ENCODE measurements around the gene TMEM35A. TPM values are rescaled to one million over a fixed set of nuclear protein-coding genes. Genes with fewer than 3 reads are reported as not detected.

TMEM35A gene
- total RNA-seq, 1 experiment from 2014 or later: 4.3 TPM

DNA sequence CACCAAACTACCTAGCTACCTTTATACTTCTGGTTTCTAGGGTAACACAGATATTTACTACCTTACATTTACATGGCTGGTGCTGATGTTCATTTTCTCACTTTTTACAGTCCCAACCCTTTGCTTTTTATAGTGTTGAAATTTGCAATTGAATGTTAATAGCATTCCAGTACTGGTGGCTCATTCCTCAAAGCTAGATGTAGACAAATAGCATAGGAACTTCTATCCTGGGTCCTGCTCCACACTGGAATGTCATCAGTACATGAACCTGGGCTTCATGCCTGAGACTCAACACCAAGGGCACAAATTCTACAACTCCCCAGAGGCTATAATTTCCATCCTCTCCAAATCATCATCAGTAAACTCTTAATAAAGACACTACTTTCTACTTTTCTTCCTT lies 16.5 kb upstream of the TMEM35A start:
- H4K8ac ChIP-seq (replicated peaks; ENCODE audit: insufficient read length, low read depth, low read length): no peak overlapping the region
- H3K23me2 ChIP-seq (ENCODE audit: insufficient read length, low read depth, low read length, poor library complexity, severe bottlenecking): no peaks in the 10 kb centered on the region
- no peak overlapping the region for H4K5ac ChIP-seq (ENCODE audit: insufficient read length, low read depth, low read length)
- TF ChIP-seq, protein P1, sequence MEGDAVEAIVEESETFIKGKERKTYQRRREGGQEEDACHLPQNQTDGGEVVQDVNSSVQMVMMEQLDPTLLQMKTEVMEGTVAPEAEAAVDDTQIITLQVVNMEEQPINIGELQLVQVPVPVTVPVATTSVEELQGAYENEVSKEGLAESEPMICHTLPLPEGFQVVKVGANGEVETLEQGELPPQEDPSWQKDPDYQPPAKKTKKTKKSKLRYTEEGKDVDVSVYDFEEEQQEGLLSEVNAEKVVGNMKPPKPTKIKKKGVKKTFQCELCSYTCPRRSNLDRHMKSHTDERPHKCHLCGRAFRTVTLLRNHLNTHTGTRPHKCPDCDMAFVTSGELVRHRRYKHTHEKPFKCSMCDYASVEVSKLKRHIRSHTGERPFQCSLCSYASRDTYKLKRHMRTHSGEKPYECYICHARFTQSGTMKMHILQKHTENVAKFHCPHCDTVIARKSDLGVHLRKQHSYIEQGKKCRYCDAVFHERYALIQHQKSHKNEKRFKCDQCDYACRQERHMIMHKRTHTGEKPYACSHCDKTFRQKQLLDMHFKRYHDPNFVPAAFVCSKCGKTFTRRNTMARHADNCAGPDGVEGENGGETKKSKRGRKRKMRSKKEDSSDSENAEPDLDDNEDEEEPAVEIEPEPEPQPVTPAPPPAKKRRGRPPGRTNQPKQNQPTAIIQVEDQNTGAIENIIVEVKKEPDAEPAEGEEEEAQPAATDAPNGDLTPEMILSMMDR (conservative IDR thresholded peaks at IDR 0.05): no peak
- H3T11ph ChIP-seq (ENCODE audit: low read length): no peak overlapping the region
- H4K91ac ChIP-seq (ENCODE audit: insufficient read length, low read depth, low read length): no peak overlapping the region
- no peaks in the 10 kb centered on the region for H3K79me2 ChIP-seq (ENCODE audit: insufficient read depth, low read length)
- Mint-ChIP-seq H3K4me3 (no peak overlapping the region), H3K4me1 (peaks cover 5 to 7% of the 10 kb centered on the region in 2 experiments; a peak in 2 of 4 replicates), H3K36me3 (ENCODE audit: insufficient read depth in 1 of 3, low read depth in 3 of 3) (peaks cover 0 to 5% (median 2%) of the 10 kb centered on the region in 3 experiments; a peak in 3 of 7 replicates), H3K9me3 (peaks cover 62 to 68% of the 10 kb centered on the region in 2 experiments), H3K27me3 (ENCODE audit: low read depth) (peaks cover 2% of the 10 kb centered on the region; the same call in 1 of the 2 replicates), H3K27ac (no peak overlapping the region)
- no peak overlapping the region for H3K23ac ChIP-seq (ENCODE audit: insufficient read length, low read depth, low read length)
- no peak overlapping the region for H2BK120ac ChIP-seq (ENCODE audit: low read depth, low read length, poor library complexity, severe bottlenecking)
- H4K20me1 ChIP-seq (ENCODE audit: control insufficient read depth, insufficient read depth, insufficient read length): no peaks in the 10 kb centered on the region
- H2AK5ac ChIP-seq (ENCODE audit: insufficient read length, low read length): no peak overlapping the region
- H2AFZ ChIP-seq (ENCODE audit: low read length): no peak overlapping the region
- H2BK12ac ChIP-seq (ENCODE audit: insufficient read length, low read depth, low read length): no peak overlapping the region
- H3K56ac ChIP-seq (ENCODE audit: insufficient read length, low read depth, low read length): no peak overlapping the region
- no peak for DNase-seq
- peaks cover 8% of the 10 kb centered on the region for H3K9me3 ChIP-seq (ENCODE audit: control insufficient read depth, low read depth, low read length)
- H3K9ac ChIP-seq (ENCODE audit: extremely low read depth, insufficient read length, low read length): no peak overlapping the region
- no peaks in the 10 kb centered on the region for H3K4me1 ChIP-seq (ENCODE audit: insufficient read depth, low read length)
- no peak overlapping the region for H3K14ac ChIP-seq (ENCODE audit: insufficient read depth, low read length)
- no peak overlapping the region for H3K4me2 ChIP-seq (ENCODE audit: insufficient read depth, insufficient read length, low read length)
- no peak overlapping the region for H3K18ac ChIP-seq (ENCODE audit: insufficient read length, low read depth, low read length)
- no peak overlapping the region for H2BK15ac ChIP-seq (ENCODE audit: low read depth, low read length)
- no peak overlapping the region for H3K4ac ChIP-seq (ENCODE audit: low read depth, low read length)
- H3K27ac ChIP-seq (ENCODE audit: insufficient read length, low read depth, low read length): no peak overlapping the region
- no peak overlapping the region for H2BK20ac ChIP-seq (ENCODE audit: low read depth, low read length, poor library complexity, severe bottlenecking)
- no peaks in the 10 kb centered on the region for H3K27me3 ChIP-seq (ENCODE audit: insufficient read depth, low read length)
- no peaks in the 10 kb centered on the region for H3K79me1 ChIP-seq (ENCODE audit: insufficient read depth, low read depth, low read length, poor library complexity, severe bottlenecking)
- H2BK5ac ChIP-seq (ENCODE audit: insufficient read length, low read length): no peak overlapping the region
